Endothelial cell (in vitro differentiated cells): ENCODE data around the gene STX10. TPM values are rescaled to one million over a fixed set of nuclear protein-coding genes. Genes with fewer than 3 reads are reported as not detected.
A peak's percentile ranks its signal among the peaks of the same experiment; 100 is the strongest.

Source experiments
- DNase-seq: peaks from one replicate; pipeline ENCODE4 v3.0.0; 2021; ENCODE audit warnings: low spot score
- H3K27ac Mint-ChIP-seq: one replicate; pipeline ENCODE4 v1.8.0; 2021; ENCODE audit warnings: mixed read lengths, inconsistent platforms; ENCODE audit not compliant: unreplicated experiment
- H3K27me3 Mint-ChIP-seq: one replicate; pipeline ENCODE4 v1.8.0; 2021; ENCODE audit warnings: mild to moderate bottlenecking, moderate library complexity, mixed read lengths, inconsistent platforms; ENCODE audit not compliant: unreplicated experiment
- H3K36me3 Mint-ChIP-seq: one replicate; pipeline ENCODE4 v1.8.0; 2021; ENCODE audit warnings: mild to moderate bottlenecking, low read depth, mixed read lengths, inconsistent platforms; ENCODE audit not compliant: unreplicated experiment
- H3K4me1 Mint-ChIP-seq: one replicate; pipeline ENCODE4 v1.8.0; 2021; ENCODE audit warnings: mild to moderate bottlenecking, mixed read lengths, inconsistent platforms; ENCODE audit not compliant: unreplicated experiment
- H3K4me3 Mint-ChIP-seq: one replicate; pipeline ENCODE4 v1.8.0; 2021; ENCODE audit warnings: mild to moderate bottlenecking, mixed read lengths, inconsistent platforms; ENCODE audit not compliant: unreplicated experiment
- H3K9me3 Mint-ChIP-seq: one replicate; pipeline ENCODE4 v1.8.0; 2021; ENCODE audit warnings: mixed read lengths, inconsistent platforms; ENCODE audit not compliant: unreplicated experiment
- total RNA-seq: library from RNA; stranded (reverse); fragmentation: NEBNext Ultra II Directional; extraction: Animal tissue kit (Norgen Biotek cat#: 25700); gene quantifications from one replicate; pipeline ENCODE4 v1.2.1, GENCODE V29; 2021; ENCODE audit not compliant: unreplicated experiment
- TF ChIP-seq, protein P1 (sequence below): fragments of 200-600 bp; sonication (generic); IDR thresholded peaks from one replicate; pipeline ENCODE4 v1.5.0; 2021; ENCODE audit warnings: antibody characterized with exemption; ENCODE audit not compliant: unreplicated experiment

The STX10 gene
- total RNA-seq, 1 donor from 2014 or later, result 31.8 TPM

GRCh38 chr19:13165162-13165997 is 15.2 kb upstream of the STX10 start:
- TF ChIP-seq, protein P1, sequence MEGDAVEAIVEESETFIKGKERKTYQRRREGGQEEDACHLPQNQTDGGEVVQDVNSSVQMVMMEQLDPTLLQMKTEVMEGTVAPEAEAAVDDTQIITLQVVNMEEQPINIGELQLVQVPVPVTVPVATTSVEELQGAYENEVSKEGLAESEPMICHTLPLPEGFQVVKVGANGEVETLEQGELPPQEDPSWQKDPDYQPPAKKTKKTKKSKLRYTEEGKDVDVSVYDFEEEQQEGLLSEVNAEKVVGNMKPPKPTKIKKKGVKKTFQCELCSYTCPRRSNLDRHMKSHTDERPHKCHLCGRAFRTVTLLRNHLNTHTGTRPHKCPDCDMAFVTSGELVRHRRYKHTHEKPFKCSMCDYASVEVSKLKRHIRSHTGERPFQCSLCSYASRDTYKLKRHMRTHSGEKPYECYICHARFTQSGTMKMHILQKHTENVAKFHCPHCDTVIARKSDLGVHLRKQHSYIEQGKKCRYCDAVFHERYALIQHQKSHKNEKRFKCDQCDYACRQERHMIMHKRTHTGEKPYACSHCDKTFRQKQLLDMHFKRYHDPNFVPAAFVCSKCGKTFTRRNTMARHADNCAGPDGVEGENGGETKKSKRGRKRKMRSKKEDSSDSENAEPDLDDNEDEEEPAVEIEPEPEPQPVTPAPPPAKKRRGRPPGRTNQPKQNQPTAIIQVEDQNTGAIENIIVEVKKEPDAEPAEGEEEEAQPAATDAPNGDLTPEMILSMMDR, result no peak
- Mint-ChIP-seq H3K9me3 (no peaks in the 10 kb centered on the region), H3K4me1 (peaks cover 35% of the 10 kb centered on the region), H3K27ac (peak overlapping the region; percentile 100), H3K36me3 (no peaks in the 10 kb centered on the region), H3K27me3 (peaks cover 9% of the 10 kb centered on the region), H3K4me3 (no peak overlapping the region)
- DNase-seq, result no peak

DNA sequence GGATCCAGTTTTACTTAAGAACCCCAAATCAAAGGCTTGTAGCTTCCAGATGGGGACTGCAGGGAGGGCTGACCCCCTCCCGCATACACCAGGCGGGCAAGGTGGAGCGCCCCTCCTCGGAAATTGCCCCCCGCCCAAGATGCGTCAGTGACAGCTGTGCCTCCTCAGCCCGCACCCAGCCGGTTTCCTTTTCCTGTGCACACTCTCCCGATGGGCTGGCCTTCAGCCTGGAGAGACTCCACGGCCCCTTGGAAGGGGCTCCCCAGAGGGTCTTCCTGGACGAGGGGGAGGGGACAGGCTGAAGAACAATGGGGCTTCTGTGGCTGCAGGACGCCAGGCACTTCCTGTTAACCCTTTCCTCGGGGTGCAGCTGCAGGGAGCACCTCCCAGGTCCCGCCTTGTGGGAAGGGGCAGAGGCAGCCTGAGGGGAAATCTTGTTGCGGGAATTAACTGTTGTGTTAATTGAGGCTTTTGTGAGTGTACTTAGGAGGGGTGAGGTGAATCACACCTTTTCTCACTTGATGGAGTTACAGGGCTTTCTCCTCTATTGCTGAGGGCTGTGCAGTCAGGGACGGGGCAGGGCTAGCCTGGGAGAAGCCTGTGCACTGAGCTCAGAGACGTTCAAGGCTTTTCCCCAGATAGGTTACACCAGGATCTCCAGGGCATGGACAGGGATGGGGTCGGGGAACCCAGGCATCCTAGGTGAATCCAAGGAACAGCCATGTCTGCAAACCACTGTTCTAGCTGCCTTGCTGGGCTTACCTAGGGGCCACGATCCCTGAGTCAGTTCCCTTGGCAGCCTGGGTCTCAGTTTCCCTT is 14.4 kb upstream of the STX10 start:
- TF ChIP-seq, protein P1, result no peak
- H3K9me3 Mint-ChIP-seq, result no peaks in the 10 kb centered on the region
- DNase-seq, result peak; percentile 92
- H3K27ac Mint-ChIP-seq, result peak overlapping the region; percentile 100
- peaks cover 38% of the 10 kb centered on the region for H3K4me1 Mint-ChIP-seq
- H3K36me3 Mint-ChIP-seq, result no peaks in the 10 kb centered on the region
- peaks cover 7% of the 10 kb centered on the region for H3K27me3 Mint-ChIP-seq
- peak overlapping the region; percentile 82 for H3K4me3 Mint-ChIP-seq

DNA sequence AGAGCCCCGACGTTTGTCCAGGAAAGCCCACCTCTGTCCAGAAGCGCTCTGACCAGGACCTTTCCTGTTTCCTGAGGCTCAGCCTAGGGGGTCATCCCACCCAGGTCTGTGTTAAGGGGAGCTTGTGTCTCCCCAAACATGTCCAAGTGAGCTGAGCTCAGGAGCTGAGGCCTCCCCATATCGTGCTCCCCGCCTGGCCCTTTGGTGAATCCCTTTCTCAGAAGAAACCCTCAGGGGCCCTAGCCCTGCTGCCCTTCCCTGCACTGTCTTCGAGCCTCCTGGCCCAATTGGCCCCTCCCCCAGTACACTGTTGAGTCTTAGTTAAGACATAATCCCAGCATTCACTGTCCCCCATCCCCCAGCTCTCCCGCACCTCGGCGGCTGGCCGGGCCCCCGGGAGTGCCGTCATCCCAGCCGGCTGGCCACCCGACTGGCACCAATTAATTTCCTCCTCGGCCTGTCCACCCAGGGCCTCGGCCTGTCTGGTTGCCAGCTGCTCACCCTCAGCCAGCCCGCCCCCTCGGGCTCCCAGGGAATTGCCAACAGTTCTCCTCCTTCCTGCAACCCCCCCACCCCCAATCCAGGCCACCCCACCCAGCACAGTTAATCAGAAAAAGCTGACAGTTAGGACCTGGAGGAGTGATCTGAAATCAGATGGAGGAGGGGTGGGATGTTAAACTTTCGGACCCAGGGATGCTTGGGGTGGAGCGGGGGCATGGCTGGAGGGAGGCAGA is 13.6 kb upstream of the STX10 start:
- peak overlapping the region; percentile 100 for H3K27ac Mint-ChIP-seq
- H3K4me1 Mint-ChIP-seq, result peaks cover 38% of the 10 kb centered on the region
- H3K36me3 Mint-ChIP-seq, result no peaks in the 10 kb centered on the region
- peak; percentile 83 for DNase-seq
- peak overlapping the region; percentile 83 for H3K4me3 Mint-ChIP-seq
- H3K27me3 Mint-ChIP-seq, result peaks cover 7% of the 10 kb centered on the region
- H3K9me3 Mint-ChIP-seq, result no peaks in the 10 kb centered on the region
- TF ChIP-seq, protein P1, result no peak

DNA sequence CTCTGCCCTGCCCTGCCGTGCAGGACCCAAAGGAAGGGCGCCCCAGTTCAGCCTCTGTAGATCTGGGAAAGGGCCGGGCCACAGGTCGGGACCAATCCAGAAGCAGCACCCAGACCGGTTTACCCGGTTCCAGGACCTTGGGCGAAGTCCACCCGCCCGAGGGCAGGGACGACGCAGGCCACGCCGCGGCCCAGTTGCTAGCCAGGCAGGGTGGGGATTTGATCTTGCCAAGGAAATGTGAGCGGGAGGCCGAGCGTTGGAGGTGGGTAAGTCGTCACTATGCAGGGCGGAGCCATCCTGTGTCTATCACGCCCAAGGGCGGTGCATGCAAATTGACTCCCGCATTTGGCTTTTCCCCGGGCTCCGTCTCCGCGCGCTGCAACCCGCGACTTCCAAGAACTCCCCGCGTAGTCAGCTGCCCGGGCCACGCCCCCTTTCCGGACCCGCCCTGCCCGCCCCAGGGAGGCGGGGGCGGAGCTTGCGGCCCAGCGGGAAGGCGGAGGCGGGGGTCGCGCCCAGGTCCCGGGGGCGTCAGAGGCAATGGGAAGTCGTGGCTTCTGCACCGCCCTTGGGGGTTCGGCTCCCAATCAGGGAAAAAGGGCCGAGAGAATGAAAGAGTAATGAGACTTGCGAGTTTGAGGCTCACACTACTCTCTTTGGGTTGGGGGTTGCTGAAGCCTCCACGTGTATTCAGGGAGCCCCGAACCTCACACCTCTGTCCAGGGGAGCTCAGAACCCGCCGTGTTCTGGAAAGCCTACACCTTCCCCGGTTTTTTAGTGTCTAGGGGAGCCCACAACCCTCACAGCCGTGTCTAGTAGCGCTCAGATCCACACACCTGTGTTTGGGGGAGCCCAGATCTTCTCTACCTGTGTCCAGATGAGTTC is 12.8 kb upstream of the STX10 start:
- H3K27ac Mint-ChIP-seq, result peak overlapping the region; percentile 100
- peaks cover 43% of the 10 kb centered on the region for H3K4me1 Mint-ChIP-seq
- H3K9me3 Mint-ChIP-seq, result no peaks in the 10 kb centered on the region
- H3K36me3 Mint-ChIP-seq, result no peaks in the 10 kb centered on the region
- TF ChIP-seq, protein P1, result no peak
- DNase-seq, result peak; percentile 93
- H3K4me3 Mint-ChIP-seq, result peak overlapping the region; percentile 83
- peaks cover 7% of the 10 kb centered on the region for H3K27me3 Mint-ChIP-seq
